ENCODE measurements around the gene SURF2. TPM values are rescaled to one million over a fixed set of nuclear protein-coding genes. Genes with fewer than 3 reads are reported as not detected.

SURF2 gene
- polyA plus RNA-seq, 1 experiment = 10.0 TPM

- no peak for DNase-seq (ENCODE audit: low read depth)
- H3K4me3 ChIP-seq (ENCODE audit: low read depth, low read length) = no peak overlapping the region
- TF ChIP-seq, protein P1, sequence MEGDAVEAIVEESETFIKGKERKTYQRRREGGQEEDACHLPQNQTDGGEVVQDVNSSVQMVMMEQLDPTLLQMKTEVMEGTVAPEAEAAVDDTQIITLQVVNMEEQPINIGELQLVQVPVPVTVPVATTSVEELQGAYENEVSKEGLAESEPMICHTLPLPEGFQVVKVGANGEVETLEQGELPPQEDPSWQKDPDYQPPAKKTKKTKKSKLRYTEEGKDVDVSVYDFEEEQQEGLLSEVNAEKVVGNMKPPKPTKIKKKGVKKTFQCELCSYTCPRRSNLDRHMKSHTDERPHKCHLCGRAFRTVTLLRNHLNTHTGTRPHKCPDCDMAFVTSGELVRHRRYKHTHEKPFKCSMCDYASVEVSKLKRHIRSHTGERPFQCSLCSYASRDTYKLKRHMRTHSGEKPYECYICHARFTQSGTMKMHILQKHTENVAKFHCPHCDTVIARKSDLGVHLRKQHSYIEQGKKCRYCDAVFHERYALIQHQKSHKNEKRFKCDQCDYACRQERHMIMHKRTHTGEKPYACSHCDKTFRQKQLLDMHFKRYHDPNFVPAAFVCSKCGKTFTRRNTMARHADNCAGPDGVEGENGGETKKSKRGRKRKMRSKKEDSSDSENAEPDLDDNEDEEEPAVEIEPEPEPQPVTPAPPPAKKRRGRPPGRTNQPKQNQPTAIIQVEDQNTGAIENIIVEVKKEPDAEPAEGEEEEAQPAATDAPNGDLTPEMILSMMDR (IDR thresholded peaks at IDR 0.05; ENCODE audit: insufficient read depth, low read depth, low read length) = no peak
- H3K27me3 ChIP-seq (ENCODE audit: control insufficient read depth, insufficient read depth, low read length) = no peaks in the 10 kb centered on the region
- ChIA-PET POLR2A (no interaction called here), CTCF (interaction anchor here (1.0 to 1.3 kb wide), 4 partner anchors 9 to 171 kb away, joined by 3 to 4 read pairs (median 3); no protein-coding TSS in a partner anchor)
- peaks cover 26% of the 10 kb centered on the region for H3K36me3 ChIP-seq (ENCODE audit: control insufficient read depth, insufficient read depth, low read length)
Measured at GRCh38 chr9:133351526-133351907, 4.8 kb upstream of the SURF2 start.

- POLR2A ChIA-PET = no interaction called here
- CTCF ChIA-PET = interaction anchor here (0.5 to 1.3 kb wide), 6 partner anchors 9 to 171 kb away, joined by 3 to 7 read pairs (median 4); no protein-coding TSS in a partner anchor
Measured at GRCh38 chr9:133351908-133352634, 4.3 kb upstream of the SURF2 start.

DNA sequence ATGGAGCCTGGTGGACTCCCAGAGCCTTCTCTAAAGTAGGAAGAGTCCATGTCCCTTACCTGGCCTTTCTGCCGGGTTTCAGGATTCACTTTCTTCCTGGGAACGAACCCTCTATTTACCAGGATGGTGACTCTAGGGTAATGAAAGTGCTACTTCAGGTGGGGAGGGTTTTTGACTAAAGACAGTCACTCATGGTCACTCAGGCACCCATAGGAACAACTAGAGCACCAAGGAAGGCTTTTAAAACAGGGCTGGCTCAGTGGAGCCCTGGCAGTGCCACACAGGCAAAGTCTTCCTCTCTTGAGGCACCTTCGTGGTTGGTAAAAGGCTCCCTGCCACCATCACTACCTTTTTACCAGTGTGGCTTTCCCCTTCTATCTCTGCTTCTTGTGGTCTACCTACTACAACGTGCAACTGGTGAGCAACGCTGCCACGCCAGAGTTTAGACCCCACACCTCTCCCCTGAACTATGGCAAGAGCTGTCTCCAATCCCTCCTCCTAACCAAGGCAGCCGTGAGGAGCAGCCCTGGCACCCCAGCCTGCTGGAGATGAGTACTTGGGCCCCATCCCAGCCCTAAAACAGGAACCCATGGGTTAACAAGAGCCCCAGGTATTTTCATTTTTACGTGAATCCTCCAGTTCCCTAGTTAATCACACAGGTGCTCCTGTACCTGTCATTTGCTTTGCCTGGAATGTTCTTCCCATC lies 3.6 kb upstream of the SURF2 start:
- TF ChIP-seq, protein P1 (IDR thresholded peaks at IDR 0.05; ENCODE audit: insufficient read depth, low read depth, low read length) = no peak
- Histone ChIP-seq H3K4me3 (ENCODE audit: low read depth, low read length) (no peak overlapping the region), H3K36me3 (ENCODE audit: control insufficient read depth, insufficient read depth, low read length) (peaks cover 26% of the 10 kb centered on the region), H3K27me3 (ENCODE audit: control insufficient read depth, insufficient read depth, low read length) (no peaks in the 10 kb centered on the region)
- ChIA-PET CTCF (interaction anchor here (1.0 to 1.3 kb wide), 2 partner anchors 20 to 172 kb away, joined by 3 to 7 read pairs; no protein-coding TSS in a partner anchor), POLR2A (no interaction called here)
- no peak for DNase-seq (ENCODE audit: low read depth)

More at GRCh38 chr9:133351908-133352634, 4.3 kb upstream of the SURF2 start:
- DNase-seq (ENCODE audit: low read depth) = no peak
- TF ChIP-seq, protein P1 (IDR thresholded peaks at IDR 0.05; ENCODE audit: insufficient read depth, low read depth, low read length) = peak; percentile 71
- Histone ChIP-seq H3K27me3 (ENCODE audit: control insufficient read depth, insufficient read depth, low read length) (no peaks in the 10 kb centered on the region), H3K4me3 (ENCODE audit: low read depth, low read length) (no peak overlapping the region), H3K36me3 (ENCODE audit: control insufficient read depth, insufficient read depth, low read length) (peaks cover 26% of the 10 kb centered on the region)

- TF ChIP-seq, protein P1 (IDR thresholded peaks at IDR 0.05; ENCODE audit: insufficient read depth, low read depth, low read length) = no peak
- Histone ChIP-seq H3K27me3 (ENCODE audit: control insufficient read depth, insufficient read depth, low read length) (no peaks in the 10 kb centered on the region), H3K36me3 (ENCODE audit: control insufficient read depth, insufficient read depth, low read length) (peaks cover 26% of the 10 kb centered on the region), H3K4me3 (ENCODE audit: low read depth, low read length) (no peak overlapping the region)
- no peak for DNase-seq (ENCODE audit: low read depth)
- POLR2A ChIA-PET = no interaction called here
- CTCF ChIA-PET = interaction anchor here (1.0 kb wide), 1 partner anchor 12 kb away, joined by 3 read pairs; no protein-coding TSS in a partner anchor
Measured at GRCh38 chr9:133353548-133353947, 2.8 kb upstream of the SURF2 start.

GRCh38 chr9:133354766-133355165 lies 1.6 kb upstream of the SURF2 start:
- ChIA-PET CTCF (interaction anchor here (0.7 to 1.2 kb wide), 3 partner anchors 11 to 132 kb away, joined by 3 to 4 read pairs (median 4); no protein-coding TSS in a partner anchor), POLR2A (no interaction called here)
- Histone ChIP-seq H3K4me3 (ENCODE audit: low read depth, low read length) (no peak overlapping the region), H3K36me3 (ENCODE audit: control insufficient read depth, insufficient read depth, low read length) (peaks cover 23% of the 10 kb centered on the region), H3K27me3 (ENCODE audit: control insufficient read depth, insufficient read depth, low read length) (no peaks in the 10 kb centered on the region)
- TF ChIP-seq, protein P1 (IDR thresholded peaks at IDR 0.05; ENCODE audit: insufficient read depth, low read depth, low read length) = no peak
- DNase-seq (ENCODE audit: low read depth) = no peak
